ENCODE measurements around the gene KIF5A. TPM values are rescaled to one million over a fixed set of nuclear protein-coding genes. Genes with fewer than 3 reads are reported as not detected.

The KIF5A gene
- total RNA-seq, 1 experiment from 2014 or later, result 3.0 TPM

DNA sequence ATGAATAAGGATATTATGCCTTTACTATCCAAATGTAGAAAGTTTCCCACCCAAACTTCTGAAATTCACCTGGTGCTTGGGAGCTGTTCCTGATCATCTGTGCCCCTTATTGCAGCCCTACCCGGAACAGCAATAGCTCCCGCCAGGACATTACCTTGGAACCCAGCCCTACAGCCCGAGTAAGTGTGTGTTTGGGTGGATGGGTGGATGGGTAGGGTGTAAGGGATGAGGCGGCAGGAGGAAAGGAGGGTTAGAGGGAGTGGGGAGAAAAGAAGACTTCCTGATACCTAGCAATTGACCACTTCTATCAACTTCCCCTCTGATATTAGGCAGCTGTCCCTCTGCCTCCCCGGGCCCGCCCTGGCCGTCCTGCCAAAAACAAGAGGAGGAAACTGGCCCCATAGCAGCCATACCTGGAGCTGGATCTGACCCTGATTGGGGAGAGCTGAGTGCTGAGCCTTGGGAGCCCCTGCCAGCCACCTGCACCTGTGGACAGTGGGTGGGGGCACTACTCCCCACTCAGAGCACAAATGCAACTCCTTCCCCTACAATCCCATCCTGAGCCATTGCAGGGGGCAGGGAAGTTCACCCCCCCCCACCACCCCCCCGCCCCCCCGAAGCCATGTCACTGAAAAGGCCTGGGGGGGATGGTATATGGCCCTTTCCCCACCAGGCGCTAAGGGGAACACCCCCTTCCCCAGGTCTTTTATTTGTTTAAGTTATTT lies 20.9 kb upstream of the KIF5A start:
- Histone ChIP-seq H3K9me3 (ENCODE audit: control insufficient read depth, insufficient read depth, low read depth, low read length) (no peaks in the 10 kb centered on the region), H3K36me3 (ENCODE audit: control insufficient read depth, insufficient read depth, low read length) (peaks cover 11% of the 10 kb centered on the region), H3K4me1 (ENCODE audit: control insufficient read depth, insufficient read depth, low read length) (peaks cover 15% of the 10 kb centered on the region), H3K4me3 (ENCODE audit: low read depth in 2 of 2, low read length in 2 of 2) (no peak overlapping the region), H3K27ac (ENCODE audit: low read length) (no peak overlapping the region; the same call in 1 of the 2 replicates), H3K27me3 (ENCODE audit: control insufficient read depth, insufficient read depth, low read length) (no peaks in the 10 kb centered on the region)
- ATAC-seq (no peak; the same call in 1 of the 2 replicates), DNase-seq (ENCODE audit: low read depth, low spot score) (no peak)
- intact Hi-C loops (cut with micrococcal nuclease; ENCODE audit: unreplicated experiment) (no loop called here), in situ Hi-C loops (cut with HindIII; ENCODE audit: low pct_unique_long_range_greater_than_20kb, low sequenced_read_pairs) (no loop called here)
- BruUV-seq (replicated peaks), result no TSS peak
- ChIA-PET POLR2A (no interaction called here), CTCF (no interaction called here)
- TF ChIP-seq TCF7L2 (IDR thresholded peaks at IDR 0.05; ENCODE audit: low read depth, low read length) (no peak), POLR2AphosphoS5 (IDR thresholded peaks at IDR 0.05; ENCODE audit: low read depth, low read length) (no peak), SIN3A (IDR thresholded peaks at IDR 0.05; ENCODE audit: borderline replicate concordance, insufficient read depth, low read depth, low read length) (no peak)
- TF ChIP-seq, protein P1, sequence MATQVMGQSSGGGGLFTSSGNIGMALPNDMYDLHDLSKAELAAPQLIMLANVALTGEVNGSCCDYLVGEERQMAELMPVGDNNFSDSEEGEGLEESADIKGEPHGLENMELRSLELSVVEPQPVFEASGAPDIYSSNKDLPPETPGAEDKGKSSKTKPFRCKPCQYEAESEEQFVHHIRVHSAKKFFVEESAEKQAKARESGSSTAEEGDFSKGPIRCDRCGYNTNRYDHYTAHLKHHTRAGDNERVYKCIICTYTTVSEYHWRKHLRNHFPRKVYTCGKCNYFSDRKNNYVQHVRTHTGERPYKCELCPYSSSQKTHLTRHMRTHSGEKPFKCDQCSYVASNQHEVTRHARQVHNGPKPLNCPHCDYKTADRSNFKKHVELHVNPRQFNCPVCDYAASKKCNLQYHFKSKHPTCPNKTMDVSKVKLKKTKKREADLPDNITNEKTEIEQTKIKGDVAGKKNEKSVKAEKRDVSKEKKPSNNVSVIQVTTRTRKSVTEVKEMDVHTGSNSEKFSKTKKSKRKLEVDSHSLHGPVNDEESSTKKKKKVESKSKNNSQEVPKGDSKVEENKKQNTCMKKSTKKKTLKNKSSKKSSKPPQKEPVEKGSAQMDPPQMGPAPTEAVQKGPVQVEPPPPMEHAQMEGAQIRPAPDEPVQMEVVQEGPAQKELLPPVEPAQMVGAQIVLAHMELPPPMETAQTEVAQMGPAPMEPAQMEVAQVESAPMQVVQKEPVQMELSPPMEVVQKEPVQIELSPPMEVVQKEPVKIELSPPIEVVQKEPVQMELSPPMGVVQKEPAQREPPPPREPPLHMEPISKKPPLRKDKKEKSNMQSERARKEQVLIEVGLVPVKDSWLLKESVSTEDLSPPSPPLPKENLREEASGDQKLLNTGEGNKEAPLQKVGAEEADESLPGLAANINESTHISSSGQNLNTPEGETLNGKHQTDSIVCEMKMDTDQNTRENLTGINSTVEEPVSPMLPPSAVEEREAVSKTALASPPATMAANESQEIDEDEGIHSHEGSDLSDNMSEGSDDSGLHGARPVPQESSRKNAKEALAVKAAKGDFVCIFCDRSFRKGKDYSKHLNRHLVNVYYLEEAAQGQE (IDR thresholded peaks at IDR 0.05; ENCODE audit: insufficient read depth in 1 of 2, low read depth in 2 of 2, low read length in 1 of 2), result no peak

DNA sequence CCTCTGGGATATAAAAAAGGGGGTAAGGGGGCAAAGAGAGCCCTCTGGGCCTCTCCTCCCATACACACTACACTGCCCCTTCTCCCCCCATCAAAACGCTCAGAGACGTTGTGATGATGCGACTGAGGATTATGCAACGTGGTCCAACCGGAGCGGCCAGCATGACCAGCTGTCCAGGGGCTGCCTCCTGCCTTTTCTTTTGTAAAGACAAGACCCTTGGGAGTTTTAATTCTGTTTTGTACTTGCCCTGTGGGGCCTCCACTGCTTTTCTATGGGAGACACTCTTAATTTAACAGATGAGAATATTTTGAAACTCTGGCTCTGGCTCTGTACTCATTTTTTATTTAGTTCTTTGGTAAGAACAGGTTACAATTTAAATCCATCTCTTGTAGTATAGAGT lies 20.0 kb upstream of the KIF5A start:
- peaks cover 7% of the 10 kb centered on the region; the same call in 1 of the 2 replicates for H3K4me1 ChIP-seq (ENCODE audit: control insufficient read depth, insufficient read depth, low read length)
- DNase-seq (ENCODE audit: low read depth, low spot score) (no peak), ATAC-seq (no peak)
- CTCF ChIA-PET, result no interaction called here
- POLR2A ChIA-PET, result no interaction called here
- no peak overlapping the region for H3K4me3 ChIP-seq (ENCODE audit: low read depth in 2 of 2, low read length in 2 of 2)
- no peaks in the 10 kb centered on the region for H3K9me3 ChIP-seq (ENCODE audit: control insufficient read depth, insufficient read depth, low read depth, low read length)
- no peaks in the 10 kb centered on the region for H3K27me3 ChIP-seq (ENCODE audit: control insufficient read depth, insufficient read depth, low read length)
- no peak for TF ChIP-seq POLR2AphosphoS5 (IDR thresholded peaks at IDR 0.05; ENCODE audit: low read depth, low read length)
- no peak for TF ChIP-seq CTCF (IDR thresholded peaks at IDR 0.05)
- TF ChIP-seq, protein P1 (IDR thresholded peaks at IDR 0.05; ENCODE audit: insufficient read depth in 1 of 2, low read depth in 2 of 2, low read length in 1 of 2), result no peak
- no peak for TF ChIP-seq SIN3A (IDR thresholded peaks at IDR 0.05; ENCODE audit: borderline replicate concordance, insufficient read depth, low read depth, low read length)
- no peak for TF ChIP-seq TCF7L2 (IDR thresholded peaks at IDR 0.05; ENCODE audit: low read depth, low read length)
- intact Hi-C loops (cut with micrococcal nuclease; ENCODE audit: unreplicated experiment) (no loop called here), in situ Hi-C loops (cut with HindIII; ENCODE audit: low pct_unique_long_range_greater_than_20kb, low sequenced_read_pairs) (no loop called here)
- peaks cover 11% of the 10 kb centered on the region for H3K36me3 ChIP-seq (ENCODE audit: control insufficient read depth, insufficient read depth, low read length)
- BruUV-seq (replicated peaks), result TSS peak; percentile 62
- no peak overlapping the region; the same call in 1 of the 2 replicates for H3K27ac ChIP-seq (ENCODE audit: low read length)
